CD4-positive, alpha-beta T cell (primary cell): ENCODE data around the gene EEPD1. TPM values are rescaled to one million over a fixed set of nuclear protein-coding genes. Genes with fewer than 3 reads are reported as not detected.
"Not testable (repeated sequence)": the region's sequence is repeated elsewhere in the genome, so short reads cannot be mapped to it uniquely, and the experiment has no call there.

Experiments used
- ATAC-seq: fragments of 200-7000 bp; cut with Tn5 transposase; one replicate; pipeline ENCODE4 v1.10.0; 2022; ENCODE audit warnings: mild to moderate bottlenecking; ENCODE audit not compliant: poor library complexity
- CTCF ChIA-PET: fragments of 350-600 bp; sonication (Branson Sonifier 250); formaldehyde crosslinking; loops from one replicate; lab custom pipeline; 2021; ENCODE audit warnings: antibody characterized with exemption, inconsistent platforms; lab: Charles Lee
- POLR2A ChIA-PET: fragments of 350-600 bp; sonication (Branson Sonifier 250); formaldehyde crosslinking; loops from one replicate; lab custom pipeline; 2021; ENCODE audit warnings: antibody characterized with exemption, inconsistent platforms; lab: Charles Lee
- DNase-seq, 14 experiments: peaks; one replicate each; pipeline ENCODE4 v3.0.0-alpha.2; 2013 to 2020; ENCODE audit warnings: mixed read lengths in 2 of 14
- H3K27ac ChIP-seq, 2 donors: one replicate each; pipeline versions ENCODE4 v1.5.1 to v1.7.0; 2013; ENCODE audit warnings: low read length in 2 of 2, low read depth in 1 of 2, mild to moderate bottlenecking in 1 of 2
- H3K27me3 ChIP-seq, 2 experiments: 1 replicate in 1 of 2; 2 replicates in 1 of 2; pipeline versions ENCODE4 v1.6.1 to v1.7.0; 2013; ENCODE audit warnings: low read length in 2 of 2, control low read depth in 1 of 2, mild to moderate bottlenecking in 1 of 2, moderate library complexity in 1 of 2; ENCODE audit not compliant: insufficient read depth in 2 of 2, control insufficient read depth in 1 of 2
- H3K36me3 ChIP-seq: one replicate; pipeline ENCODE4 v1.6.1; 2013; ENCODE audit warnings: low read length, control low read depth; ENCODE audit not compliant: insufficient read depth
- H3K4me1 ChIP-seq: one replicate; pipeline ENCODE4 v1.6.1; 2013; ENCODE audit warnings: low read length, control low read depth; ENCODE audit not compliant: insufficient read depth
- H3K4me3 ChIP-seq: one replicate; pipeline ENCODE4 v1.5.1; 2013; ENCODE audit warnings: mild to moderate bottlenecking, low read length, moderate library complexity
- H3K9me3 ChIP-seq, 2 experiments: 1 replicate in 1 of 2; 2 replicates in 1 of 2; pipeline versions ENCODE4 v1.6.1 to v1.7.0; 2013; ENCODE audit warnings: low read length in 2 of 2, mild to moderate bottlenecking in 2 of 2, control low read depth in 1 of 2, moderate library complexity in 1 of 2; ENCODE audit not compliant: control insufficient read depth in 1 of 2, insufficient read depth in 1 of 2
- H3K27ac Mint-ChIP-seq: one replicate; pipeline ENCODE4 v1.8.0; 2020; ENCODE audit warnings: mixed read lengths
- H3K27me3 Mint-ChIP-seq: one replicate; pipeline ENCODE4 v1.8.0; 2021; ENCODE audit warnings: mixed read lengths
- H3K36me3 Mint-ChIP-seq: one replicate; pipeline ENCODE4 v1.8.0; 2021; ENCODE audit warnings: low read depth, mixed read lengths
- H3K4me1 Mint-ChIP-seq: one replicate; pipeline ENCODE4 v1.8.0; 2021; ENCODE audit warnings: low read depth, mixed read lengths
- H3K4me3 Mint-ChIP-seq: one replicate; pipeline ENCODE4 v1.8.0; 2020; ENCODE audit warnings: mild to moderate bottlenecking, mixed read lengths
- H3K9me3 Mint-ChIP-seq: one replicate; pipeline ENCODE4 v1.8.0; 2020; ENCODE audit warnings: mixed read lengths
- intact Hi-C, 2 experiments: fragments of 100-400 bp; cut with DNase I in 1 of 2; cut with micrococcal nuclease in 1 of 2; formaldehyde crosslinking; loops; one replicate each; pipeline versions ENCODE4 v1.15.1 to v1.9.0; 2023 to 2025; cut with DNase I, micrococcal nuclease
- total RNA-seq, 174 experiments: library from RNA in 2 of 174; stranded (reverse) in 2 of 174; gene quantifications; one replicate each; pipeline ENCODE4 v1.2.3 and lab custom pipeline; 2021 to 2026
- TF ChIP-seq, protein P1 (sequence below): fragments of 200-600 bp; IDR thresholded peaks from one replicate; pipeline ENCODE4 v1.8.0; 2022; ENCODE audit warnings: antibody characterized with exemption, mild to moderate bottlenecking

EEPD1 gene
- total RNA-seq, 2 experiments from 2014 or later = 4.4 to 4.6 TPM

DNA sequence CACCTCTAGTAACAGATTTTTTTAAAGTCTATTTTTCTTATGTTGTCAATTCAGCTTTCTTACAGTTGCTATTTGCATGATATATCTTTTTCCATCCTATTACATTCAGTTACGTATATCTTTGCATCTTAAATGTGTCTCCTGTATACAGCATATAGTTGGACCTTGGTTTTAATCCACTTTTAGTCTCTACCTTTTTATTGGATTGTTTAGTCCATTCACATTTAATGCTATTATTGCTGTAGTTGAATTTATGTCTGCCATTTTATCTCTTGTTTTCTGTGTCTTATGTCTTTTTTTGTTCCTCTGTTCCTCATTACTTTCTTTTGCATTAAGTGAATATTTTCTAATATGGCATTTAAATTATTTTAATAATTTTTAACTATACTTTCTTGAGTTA lies 100.6 kb downstream of the EEPD1 start:
- CTCF ChIA-PET = no interaction called here
- no peak for ATAC-seq
- TF ChIP-seq, protein P1, sequence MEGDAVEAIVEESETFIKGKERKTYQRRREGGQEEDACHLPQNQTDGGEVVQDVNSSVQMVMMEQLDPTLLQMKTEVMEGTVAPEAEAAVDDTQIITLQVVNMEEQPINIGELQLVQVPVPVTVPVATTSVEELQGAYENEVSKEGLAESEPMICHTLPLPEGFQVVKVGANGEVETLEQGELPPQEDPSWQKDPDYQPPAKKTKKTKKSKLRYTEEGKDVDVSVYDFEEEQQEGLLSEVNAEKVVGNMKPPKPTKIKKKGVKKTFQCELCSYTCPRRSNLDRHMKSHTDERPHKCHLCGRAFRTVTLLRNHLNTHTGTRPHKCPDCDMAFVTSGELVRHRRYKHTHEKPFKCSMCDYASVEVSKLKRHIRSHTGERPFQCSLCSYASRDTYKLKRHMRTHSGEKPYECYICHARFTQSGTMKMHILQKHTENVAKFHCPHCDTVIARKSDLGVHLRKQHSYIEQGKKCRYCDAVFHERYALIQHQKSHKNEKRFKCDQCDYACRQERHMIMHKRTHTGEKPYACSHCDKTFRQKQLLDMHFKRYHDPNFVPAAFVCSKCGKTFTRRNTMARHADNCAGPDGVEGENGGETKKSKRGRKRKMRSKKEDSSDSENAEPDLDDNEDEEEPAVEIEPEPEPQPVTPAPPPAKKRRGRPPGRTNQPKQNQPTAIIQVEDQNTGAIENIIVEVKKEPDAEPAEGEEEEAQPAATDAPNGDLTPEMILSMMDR = no peak

DNA sequence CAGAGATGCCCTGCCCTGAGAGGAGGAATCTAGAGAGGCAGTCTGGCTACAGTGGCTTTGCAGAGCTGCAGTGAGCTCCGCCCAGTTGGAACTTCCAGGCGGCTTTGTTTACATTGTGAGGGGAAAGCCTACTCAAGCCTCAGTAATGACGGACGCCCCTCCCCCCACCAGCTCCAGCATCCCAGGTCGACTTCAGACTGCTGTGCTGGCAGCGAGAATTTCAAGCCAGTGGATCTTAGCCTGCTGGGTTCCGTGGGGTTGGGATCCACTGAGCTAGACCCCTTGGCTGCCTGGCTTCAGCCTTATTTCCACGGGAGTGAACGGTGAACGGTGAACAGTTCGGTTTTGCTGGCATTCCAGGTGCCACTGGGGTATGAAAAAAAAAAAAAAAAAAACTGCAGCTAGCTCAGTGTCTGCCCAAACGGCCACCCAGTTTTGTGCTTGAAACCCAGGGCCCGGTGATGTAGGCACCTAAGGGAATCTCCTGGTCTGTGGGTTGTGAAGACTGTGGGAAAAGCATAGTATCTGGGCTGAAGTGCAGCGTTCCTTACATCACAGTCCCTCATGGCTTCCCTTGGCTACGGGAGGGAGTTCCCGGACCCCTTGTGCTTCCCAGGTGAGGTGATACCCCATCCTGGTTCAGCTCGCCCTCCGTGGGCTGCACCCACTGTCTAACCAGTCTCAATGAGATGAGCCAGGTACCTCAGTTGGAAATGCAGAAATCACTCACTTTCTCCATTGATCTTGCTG lies 105.6 kb downstream of the EEPD1 start:
- DNase-seq, POLR2A ChIA-PET, intact Hi-C loops, H3K4me3 ChIP-seq, H3K27ac Mint-ChIP-seq, H3K36me3 ChIP-seq, CTCF ChIA-PET, H3K4me3 Mint-ChIP-seq, H3K27me3 ChIP-seq, H3K27ac ChIP-seq, H3K9me3 ChIP-seq, ATAC-seq, H3K27me3 Mint-ChIP-seq: not testable (repeated sequence)
- peaks cover 11% of the 10 kb centered on the region for H3K4me1 ChIP-seq
- Mint-ChIP-seq H3K4me1 (peaks cover 28% of the 10 kb centered on the region), H3K36me3 (peaks cover 32% of the 10 kb centered on the region), H3K9me3 (peaks cover 13% of the 10 kb centered on the region)

More for the DNA sequence above, 100.6 kb downstream of the EEPD1 start:
- H3K4me1 ChIP-seq = peaks cover 2% of the 10 kb centered on the region
- H3K4me3 Mint-ChIP-seq = no peak overlapping the region
- H3K27ac Mint-ChIP-seq = no peak overlapping the region
- H3K27ac ChIP-seq = no peak overlapping the region
- no peaks in the 10 kb centered on the region for H3K27me3 Mint-ChIP-seq
- POLR2A ChIA-PET = interaction anchor here (0.7 to 1.1 kb wide), 2 partner anchors 12 to 50 kb away, joined by 3 to 4 read pairs; no protein-coding TSS in a partner anchor
- H3K4me3 ChIP-seq = no peak overlapping the region
- H3K36me3 ChIP-seq = no peaks in the 10 kb centered on the region
- peaks cover 0 to 5% of the 10 kb centered on the region in 2 experiments for H3K9me3 ChIP-seq
- H3K9me3 Mint-ChIP-seq = peaks cover 15% of the 10 kb centered on the region
- H3K27me3 ChIP-seq = no peaks in the 10 kb centered on the region
- peaks cover 36% of the 10 kb centered on the region for H3K36me3 Mint-ChIP-seq
- DNase-seq = no peak
- H3K4me1 Mint-ChIP-seq = no peaks in the 10 kb centered on the region
- intact Hi-C loops = no loop called here

DNA sequence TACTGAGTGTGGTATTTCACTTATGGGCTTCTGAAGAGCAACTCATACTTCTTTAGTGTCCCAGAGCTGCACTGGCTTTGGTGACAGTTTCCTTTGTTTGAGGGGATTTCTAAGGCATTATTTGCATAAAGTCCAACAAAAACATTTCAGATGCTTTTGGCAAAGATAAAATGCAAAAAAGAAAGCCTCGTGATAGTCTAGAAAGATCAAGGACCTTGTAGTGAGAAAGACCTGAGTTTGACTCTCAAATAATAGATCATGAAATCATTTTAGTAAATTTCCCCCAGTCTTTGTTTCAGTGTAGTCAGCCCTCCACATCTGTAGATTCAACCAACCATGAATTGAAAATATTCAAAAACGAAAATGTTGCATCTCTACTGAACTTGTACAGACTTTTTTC lies 107.4 kb downstream of the EEPD1 start:
- POLR2A ChIA-PET = no interaction called here
- H3K4me1 ChIP-seq = peaks cover 17% of the 10 kb centered on the region
- H3K27ac ChIP-seq = no peak overlapping the region
- Mint-ChIP-seq H3K4me3 (no peak overlapping the region), H3K27ac (no peak overlapping the region), H3K27me3 (no peaks in the 10 kb centered on the region), H3K4me1 (peaks cover 42% of the 10 kb centered on the region), H3K36me3 (peaks cover 17% of the 10 kb centered on the region), H3K9me3 (peaks cover 6% of the 10 kb centered on the region)
- DNase-seq = no peak
- intact Hi-C loops = no loop called here
- H3K36me3 ChIP-seq = no peaks in the 10 kb centered on the region
- no peak overlapping the region for H3K4me3 ChIP-seq
- TF ChIP-seq, protein P1 = no peak
- CTCF ChIA-PET = no interaction called here
- no peaks in the 10 kb centered on the region for H3K27me3 ChIP-seq
- peaks cover 0 to 5% of the 10 kb centered on the region in 2 experiments for H3K9me3 ChIP-seq
- ATAC-seq = no peak
